ENCODE measurements around the gene AQP4.

GRCh38 chr18:26802330-26803200 is 62.9 kb downstream of the AQP4 start:
- TF ChIP-seq, protein P1, sequence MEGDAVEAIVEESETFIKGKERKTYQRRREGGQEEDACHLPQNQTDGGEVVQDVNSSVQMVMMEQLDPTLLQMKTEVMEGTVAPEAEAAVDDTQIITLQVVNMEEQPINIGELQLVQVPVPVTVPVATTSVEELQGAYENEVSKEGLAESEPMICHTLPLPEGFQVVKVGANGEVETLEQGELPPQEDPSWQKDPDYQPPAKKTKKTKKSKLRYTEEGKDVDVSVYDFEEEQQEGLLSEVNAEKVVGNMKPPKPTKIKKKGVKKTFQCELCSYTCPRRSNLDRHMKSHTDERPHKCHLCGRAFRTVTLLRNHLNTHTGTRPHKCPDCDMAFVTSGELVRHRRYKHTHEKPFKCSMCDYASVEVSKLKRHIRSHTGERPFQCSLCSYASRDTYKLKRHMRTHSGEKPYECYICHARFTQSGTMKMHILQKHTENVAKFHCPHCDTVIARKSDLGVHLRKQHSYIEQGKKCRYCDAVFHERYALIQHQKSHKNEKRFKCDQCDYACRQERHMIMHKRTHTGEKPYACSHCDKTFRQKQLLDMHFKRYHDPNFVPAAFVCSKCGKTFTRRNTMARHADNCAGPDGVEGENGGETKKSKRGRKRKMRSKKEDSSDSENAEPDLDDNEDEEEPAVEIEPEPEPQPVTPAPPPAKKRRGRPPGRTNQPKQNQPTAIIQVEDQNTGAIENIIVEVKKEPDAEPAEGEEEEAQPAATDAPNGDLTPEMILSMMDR (IDR thresholded peaks at IDR 0.05; ENCODE audit: extremely low read depth in 1 of 2, insufficient read depth in 1 of 2, low read depth in 1 of 2, low read length in 2 of 2), result no peak
- TF ChIP-seq, protein P2, sequence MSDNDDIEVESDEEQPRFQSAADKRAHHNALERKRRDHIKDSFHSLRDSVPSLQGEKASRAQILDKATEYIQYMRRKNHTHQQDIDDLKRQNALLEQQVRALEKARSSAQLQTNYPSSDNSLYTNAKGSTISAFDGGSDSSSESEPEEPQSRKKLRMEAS (IDR thresholded peaks at IDR 0.05; ENCODE audit: insufficient read depth, insufficient read length), result no peak
- TF ChIP-seq POLR2AphosphoS5 (IDR thresholded peaks at IDR 0.05; ENCODE audit: insufficient read depth, low read depth, low read length), result no peak
- no peak for TF ChIP-seq GATA2 (IDR thresholded peaks at IDR 0.05; ENCODE audit: insufficient read depth, insufficient read length, low read depth, low read length)
- no peak for TF ChIP-seq JUN (IDR thresholded peaks at IDR 0.05; ENCODE audit: borderline replicate concordance, insufficient read depth, insufficient read length, low read depth)
- no peak for TF ChIP-seq EZH2 (IDR thresholded peaks at IDR 0.05; ENCODE audit: borderline replicate concordance, low read depth, low read length, severe bottlenecking)

Data from endothelial cell of umbilical vein (primary cell).